Measurements from ENCODE around the gene JMJD6. TPM values are rescaled to one million over a fixed set of nuclear protein-coding genes. Genes with fewer than 3 reads are reported as not detected.
A peak's percentile ranks its signal among the peaks of the same experiment; 100 is the strongest.

JMJD6 gene
- total and polyA plus RNA-seq, 2 of the 8 experiments (the other 6 are each of a cell fraction or from before 2014, with no cell fraction given): 8.6 to 18.6 TPM

DNA sequence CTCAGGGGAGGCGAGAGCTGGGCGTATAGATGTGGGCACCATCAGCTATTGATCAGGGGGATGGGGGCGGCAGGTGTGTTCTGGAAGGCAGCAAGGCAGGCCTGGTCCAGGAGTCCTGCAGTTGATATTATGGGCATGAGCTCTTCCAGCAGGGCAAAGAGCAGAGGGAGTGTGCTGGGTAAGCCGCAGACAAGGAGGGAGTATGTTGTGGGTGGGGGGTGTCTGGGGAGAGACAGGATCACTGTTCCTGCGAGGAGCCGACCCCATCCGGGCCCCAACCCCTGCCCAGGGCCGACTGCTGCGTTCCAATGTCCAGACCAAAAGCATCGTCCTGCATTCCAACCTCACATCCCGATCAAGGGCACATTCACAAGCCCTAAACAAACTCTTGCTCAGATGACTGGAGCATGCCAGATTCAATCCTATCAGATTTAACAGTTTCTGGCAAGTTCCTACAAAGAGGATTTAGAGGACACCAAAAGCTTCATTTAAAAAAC lies 24.9 kb downstream of the JMJD6 start:
- TF ChIP-seq SUZ12 (IDR thresholded peaks at IDR 0.05; ENCODE audit: low read length) (no peak), SP1 (IDR thresholded peaks at IDR 0.05; ENCODE audit: low read depth, low read length) (no peak), GTF2F1 (IDR thresholded peaks at IDR 0.05; ENCODE audit: borderline replicate concordance, low read depth, low read length) (no peak), MAFK (IDR thresholded peaks at IDR 0.05; ENCODE audit: low read depth, low read length) (no peak), FOSL1 (IDR thresholded peaks at IDR 0.05; ENCODE audit: insufficient read depth, low read depth, low read length) (no peak)
- Histone ChIP-seq H4K91ac (replicated peaks; ENCODE audit: insufficient read length, low read length) (peak overlapping the region; percentile 54), H4K8ac (ENCODE audit: extremely low read depth, insufficient read depth, low read length) (no peak overlapping the region; the same call in 1 of the 2 replicates), H3K4ac (replicated peaks; ENCODE audit: insufficient read length, low read depth, low read length) (no peak overlapping the region), H2BK20ac (ENCODE audit: low read length) (no peak overlapping the region), H2BK12ac (ENCODE audit: low read depth, low read length) (no peak overlapping the region), H3K27ac (ENCODE audit: low read depth, low read length) (no peak overlapping the region), H2AFZ (ENCODE audit: low read length) (no peak overlapping the region), H3K27me3 (replicated peaks in 1 of 4; ENCODE audit: control insufficient read depth in 3 of 4, extremely low read depth in 1 of 4, insufficient read depth in 3 of 4, low read length in 3 of 4) (no peaks in the 10 kb centered on the region; a peak in 1 of 7 replicates), H2BK15ac (ENCODE audit: low read length) (no peak overlapping the region; the same call in 1 of the 2 replicates), H3K4me2 (ENCODE audit: insufficient read depth in 1 of 2, low read depth in 2 of 2, low read length in 2 of 2) (peak overlapping the region; percentile 8 to 27; a peak in 2 of 4 replicates), H3K56ac (replicated peaks; ENCODE audit: insufficient read length, low read depth, low read length) (no peak overlapping the region), H3K9me3 (ENCODE audit: insufficient read depth in 2 of 2, low read depth in 1 of 2, low read length in 1 of 2) (no peaks in the 10 kb centered on the region), H4K20me1 (replicated peaks in 1 of 2; ENCODE audit: control insufficient read depth in 1 of 2, insufficient read depth in 2 of 2, low read length in 2 of 2) (no peaks in the 10 kb centered on the region), H2AK5ac (ENCODE audit: low read depth, low read length) (no peak overlapping the region), H2BK120ac (replicated peaks; ENCODE audit: low read depth, low read length) (no peak overlapping the region), H3K23ac (ENCODE audit: insufficient read length) (no peak overlapping the region), H3K14ac (ENCODE audit: insufficient read length) (no peak overlapping the region), H2BK5ac (ENCODE audit: low read depth, low read length) (peak overlapping the region; percentile 67; the same call in 1 of the 2 replicates), H4K5ac (ENCODE audit: insufficient read length, low read depth, low read length) (no peak overlapping the region), H3K23me2 (ENCODE audit: low read depth, low read length) (no peaks in the 10 kb centered on the region), H3K79me1 (ENCODE audit: low read depth, low read length) (peaks cover 3% of the 10 kb centered on the region; the same call in 1 of the 2 replicates), H3K4me3 (ENCODE audit: extremely low read depth in 1 of 4, insufficient read depth in 2 of 4, low read depth in 3 of 4, low read length in 4 of 4) (no peak overlapping the region), H3K4me1 (replicated peaks in 1 of 4; ENCODE audit: control insufficient read depth in 3 of 4, insufficient read depth in 4 of 4, low read length in 3 of 4) (peaks cover 0 to 29% (median 23%) of the 10 kb centered on the region in 4 experiments; a peak in 6 of 7 replicates), H3K79me2 (ENCODE audit: control insufficient read depth in 1 of 2, insufficient read depth in 2 of 2, low read length in 2 of 2) (no peaks in the 10 kb centered on the region), H3K18ac (ENCODE audit: extremely low read depth, low read length) (peak overlapping the region; percentile 85; the same call in 1 of the 2 replicates), H3K36me3 (ENCODE audit: control insufficient read depth in 2 of 4, insufficient read depth in 4 of 4, low read length in 3 of 4) (no peaks in the 10 kb centered on the region), H3K9ac (replicated peaks in 1 of 4; ENCODE audit: extremely low read depth in 1 of 4, low read depth in 3 of 4, low read length in 3 of 4) (no peak overlapping the region; a peak in 1 of 7 replicates)
- CTCF ChIA-PET (ENCODE audit: partially characterized antibody): interaction anchor here (0.7 to 3.9 kb wide), 7 partner anchors 8 to 77 kb away, joined by 3 to 24 read pairs (median 7); no protein-coding TSS in a partner anchor
- no peak for FAIRE-seq
- 82% methylated on average over 11 of the region's 11 CpGs; no CpG with 5 or more reads in 1 of the 2 experiments for WGBS, 2 experiments (ENCODE audit: extremely low coverage in 1 of 2, insufficient coverage in 1 of 2, insufficient read length in 1 of 2, insufficient replicate concordance in 2 of 2, low coverage in 1 of 2, low lambda C conversion rate in 2 of 2, missing lambda C conversion rate in 1 of 2)
- POLR2A ChIA-PET (ENCODE audit: partially characterized antibody): interaction anchor here (0.8 to 1.5 kb wide), 6 partner anchors 8 to 142 kb away, joined by 3 to 4 read pairs (median 3); no protein-coding TSS in a partner anchor
- no peak for DNase-seq (ENCODE audit: low read depth in 1 of 2, low spot score in 2 of 2)

Data from H1 (cell line).